ENCODE measurements around the gene SLC37A4. TPM values are rescaled to one million over a fixed set of nuclear protein-coding genes. Genes with fewer than 3 reads are reported as not detected.
A peak's percentile ranks its signal among the peaks of the same experiment; 100 is the strongest.

Gene SLC37A4
- total and polyA plus RNA-seq, 2 of the 8 experiments (the other 6 are each of a cell fraction or from before 2014, with no cell fraction given): 35.1 to 91.9 TPM

- no peak overlapping the region for H2BK15ac ChIP-seq (ENCODE audit: low read length)
- H4K8ac ChIP-seq (ENCODE audit: extremely low read depth, insufficient read depth, low read length): peak overlapping the region; percentile 47; the same call in 1 of the 2 replicates
- H2AFZ ChIP-seq (ENCODE audit: low read length): no peak overlapping the region
- no peak overlapping the region for H3K14ac ChIP-seq (ENCODE audit: insufficient read length)
- H3K4me2 ChIP-seq (ENCODE audit: insufficient read depth in 1 of 2, low read depth in 2 of 2, low read length in 2 of 2): peak overlapping the region; percentile 81 to 82
- peaks cover 3 to 13% of the 10 kb centered on the region in 2 experiments for H4K20me1 ChIP-seq (replicated peaks in 1 of 2; ENCODE audit: control insufficient read depth in 1 of 2, insufficient read depth in 2 of 2, low read length in 2 of 2)
- H3K27ac ChIP-seq (ENCODE audit: low read depth, low read length): peak overlapping the region; percentile 89; the same call in 1 of the 2 replicates
- no peak overlapping the region for H4K5ac ChIP-seq (ENCODE audit: insufficient read length, low read depth, low read length)
- peak overlapping the region; percentile 91 for H3K18ac ChIP-seq (ENCODE audit: extremely low read depth, low read length)
- H3K4ac ChIP-seq (replicated peaks; ENCODE audit: insufficient read length, low read depth, low read length): no peak overlapping the region
- ChIA-PET CTCF (ENCODE audit: partially characterized antibody) (interaction anchor here (0.9 to 3.1 kb wide), 7 partner anchors 9 to 53 kb away, joined by 3 to 12 read pairs (median 3); partner anchors contain the start of genes RPS25, TRAPPC4 and VPS11), POLR2A (ENCODE audit: partially characterized antibody) (interaction anchor here (0.9 to 9.7 kb wide), 10 partner anchors 12 to 239 kb away, joined by 3 to 224 read pairs (median 5); partner anchors contain the start of genes DDX6, DPAGT1, HYOU1 and RPS25)
- H3K23ac ChIP-seq (ENCODE audit: insufficient read length): no peak overlapping the region
- DNase-seq (ENCODE audit: low read depth in 1 of 2, low spot score in 2 of 2): no peak
- H3K9ac ChIP-seq (replicated peaks in 1 of 4; ENCODE audit: extremely low read depth in 1 of 4, low read depth in 3 of 4, low read length in 3 of 4): peak overlapping the region; percentile 56 to 98 (median 92); a peak in 6 of 7 replicates
- H3K79me2 ChIP-seq (ENCODE audit: control insufficient read depth in 1 of 2, insufficient read depth in 2 of 2, low read length in 2 of 2): peaks cover 0 to 19% of the 10 kb centered on the region in 2 experiments; a peak in 1 of 4 replicates
- H2BK120ac ChIP-seq (replicated peaks; ENCODE audit: low read depth, low read length): no peak overlapping the region
- peaks cover 15% of the 10 kb centered on the region for H3K79me1 ChIP-seq (ENCODE audit: low read depth, low read length)
- no peaks in the 10 kb centered on the region for H3K27me3 ChIP-seq (replicated peaks in 1 of 4; ENCODE audit: control insufficient read depth in 3 of 4, extremely low read depth in 1 of 4, insufficient read depth in 3 of 4, low read length in 3 of 4)
- H3K56ac ChIP-seq (replicated peaks; ENCODE audit: insufficient read length, low read depth, low read length): peak overlapping the region; percentile 93
- no peaks in the 10 kb centered on the region for H3K9me3 ChIP-seq (ENCODE audit: insufficient read depth in 2 of 2, low read depth in 1 of 2, low read length in 1 of 2)
- H2AK5ac ChIP-seq (ENCODE audit: low read depth, low read length): no peak overlapping the region
- peaks cover 6 to 13% (median 10%) of the 10 kb centered on the region in 4 experiments for H3K4me1 ChIP-seq (replicated peaks in 1 of 4; ENCODE audit: control insufficient read depth in 3 of 4, insufficient read depth in 4 of 4, low read length in 3 of 4)
- no peak for FAIRE-seq
- peak overlapping the region; percentile 98; the same call in 1 of the 2 replicates for H2BK5ac ChIP-seq (ENCODE audit: low read depth, low read length)
- peaks cover 6 to 36% (median 14%) of the 10 kb centered on the region in 4 experiments for H3K36me3 ChIP-seq (ENCODE audit: control insufficient read depth in 2 of 4, insufficient read depth in 4 of 4, low read length in 3 of 4)
- no peak overlapping the region for H2BK12ac ChIP-seq (ENCODE audit: low read depth, low read length)
- peaks cover 7% of the 10 kb centered on the region; the same call in 1 of the 2 replicates for H3K23me2 ChIP-seq (ENCODE audit: low read depth, low read length)
- H2BK20ac ChIP-seq (ENCODE audit: low read length): no peak overlapping the region
- 4% methylated on average over 13 of the region's 13 CpGs; no CpG with 5 or more reads in 1 of the 2 experiments for WGBS, 2 experiments (ENCODE audit: extremely low coverage in 1 of 2, insufficient coverage in 1 of 2, insufficient read length in 1 of 2, insufficient replicate concordance in 2 of 2, low coverage in 1 of 2, low lambda C conversion rate in 2 of 2, missing lambda C conversion rate in 1 of 2)
- H4K91ac ChIP-seq (replicated peaks; ENCODE audit: insufficient read length, low read length): no peak overlapping the region
- H3K4me3 ChIP-seq (ENCODE audit: extremely low read depth in 1 of 4, insufficient read depth in 2 of 4, low read depth in 3 of 4, low read length in 4 of 4): peak overlapping the region; percentile 64 to 84 (median 74)
- TF ChIP-seq POLR2A (IDR thresholded peaks at IDR 0.05; ENCODE audit: control extremely low read depth in 1 of 2, low read depth in 2 of 2, low read length in 2 of 2) (no peak), MAFK (IDR thresholded peaks at IDR 0.05; ENCODE audit: low read depth, low read length) (no peak), HDAC6 (IDR thresholded peaks at IDR 0.05; ENCODE audit: low read depth, low read length) (no peak), TAF1 (IDR thresholded peaks at IDR 0.05; ENCODE audit: low read depth, low read length) (no peak), MAX (IDR thresholded peaks at IDR 0.05) (no peak), RBBP5 (IDR thresholded peaks at IDR 0.05; ENCODE audit: borderline replicate concordance, low read depth, low read length) (no peak), SIX5 (IDR thresholded peaks at IDR 0.05; ENCODE audit: low read depth, low read length) (no peak), CTBP2 (IDR thresholded peaks at IDR 0.05; ENCODE audit: borderline replicate concordance, insufficient read depth, insufficient read length, low read length) (no peak), FOSL1 (IDR thresholded peaks at IDR 0.05; ENCODE audit: insufficient read depth, low read depth, low read length) (no peak), POU5F1 (IDR thresholded peaks at IDR 0.05; ENCODE audit: low read depth, low read length) (no peak), SIRT6 (IDR thresholded peaks at IDR 0.05; ENCODE audit: low read length) (no peak), GABPA (IDR thresholded peaks at IDR 0.05; ENCODE audit: borderline replicate concordance, insufficient read depth, low read length) (no peak), ZNF274 (IDR thresholded peaks at IDR 0.05; ENCODE audit: borderline replicate concordance, extremely low read depth, low read length) (no peak), E2F6 (IDR thresholded peaks at IDR 0.05) (no peak)
Measured at GRCh38 chr11:119030029-119030328, 698 bp downstream of the SLC37A4 start.
